T-helper 2 cell treated with Interferon-gamma antibody and Interleukin-4, amounts not matched to agents 5 μg/mL and 100 μg/mL, for 36 hours (primary cell): ENCODE measurements around the gene ZMYND19.
"Not testable (repeated sequence)": the region's sequence is repeated elsewhere in the genome, so short reads cannot be mapped to it uniquely, and the experiment has no call there.

ENCODE experiments used
- DNase-seq: peaks from one replicate; pipeline ENCODE4 v3.0.0; 2021; ENCODE audit warnings: low spot score
- H3K27ac Mint-ChIP-seq: one replicate; pipeline ENCODE4 v1.8.0; 2021; ENCODE audit warnings: mild to moderate bottlenecking, mixed read lengths
- H3K27me3 Mint-ChIP-seq: one replicate; pipeline ENCODE4 v1.8.0; 2021; ENCODE audit warnings: low read depth, mixed read lengths
- H3K36me3 Mint-ChIP-seq: one replicate; pipeline ENCODE4 v1.8.0; 2021; ENCODE audit warnings: low read depth, mixed read lengths
- H3K4me1 Mint-ChIP-seq: one replicate; pipeline ENCODE4 v1.8.0; 2021; ENCODE audit warnings: low read depth, mixed read lengths
- H3K4me3 Mint-ChIP-seq: one replicate; pipeline ENCODE4 v1.8.0; 2022; ENCODE audit warnings: mild to moderate bottlenecking, moderate library complexity, mixed read lengths
- H3K9me3 Mint-ChIP-seq: one replicate; pipeline ENCODE4 v1.8.0; 2021; ENCODE audit warnings: mixed read lengths

ZMYND19 gene

GRCh38 chr9:137574192-137574591 lies 16.1 kb downstream of the ZMYND19 start:
- Mint-ChIP-seq H3K27me3 (no peaks in the 10 kb centered on the region), H3K4me3 (no peak overlapping the region), H3K27ac (no peak overlapping the region), H3K9me3 (no peaks in the 10 kb centered on the region), H3K36me3 (peaks cover 25% of the 10 kb centered on the region), H3K4me1 (peaks cover 21% of the 10 kb centered on the region)
- DNase-seq = no peak

DNA sequence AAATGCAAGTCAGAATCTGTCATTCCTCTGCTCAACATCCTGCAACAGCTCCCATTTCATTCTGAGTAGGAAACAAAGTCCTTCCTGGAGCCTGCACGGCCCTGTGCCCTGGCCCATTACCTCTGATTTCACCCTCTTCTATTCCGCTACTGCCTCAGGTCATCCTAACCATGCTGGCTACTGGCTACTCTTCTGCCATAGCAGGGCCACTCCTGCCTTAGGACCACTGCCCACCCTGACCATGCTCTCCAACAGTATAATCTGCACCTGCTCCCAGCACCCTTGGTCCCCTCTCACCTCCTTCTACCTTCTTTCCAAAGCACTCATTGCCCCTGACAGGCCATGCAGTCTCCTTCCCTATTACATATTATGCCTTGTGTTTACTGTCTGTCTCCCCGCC lies 19.7 kb downstream of the ZMYND19 start:
- peaks cover 16% of the 10 kb centered on the region for H3K36me3 Mint-ChIP-seq
- peaks cover 3% of the 10 kb centered on the region for H3K4me1 Mint-ChIP-seq
- no peak overlapping the region for H3K27ac Mint-ChIP-seq
- H3K9me3 Mint-ChIP-seq = no peaks in the 10 kb centered on the region
- DNase-seq = no peak
- H3K4me3 Mint-ChIP-seq = no peak overlapping the region
- no peaks in the 10 kb centered on the region for H3K27me3 Mint-ChIP-seq

DNA sequence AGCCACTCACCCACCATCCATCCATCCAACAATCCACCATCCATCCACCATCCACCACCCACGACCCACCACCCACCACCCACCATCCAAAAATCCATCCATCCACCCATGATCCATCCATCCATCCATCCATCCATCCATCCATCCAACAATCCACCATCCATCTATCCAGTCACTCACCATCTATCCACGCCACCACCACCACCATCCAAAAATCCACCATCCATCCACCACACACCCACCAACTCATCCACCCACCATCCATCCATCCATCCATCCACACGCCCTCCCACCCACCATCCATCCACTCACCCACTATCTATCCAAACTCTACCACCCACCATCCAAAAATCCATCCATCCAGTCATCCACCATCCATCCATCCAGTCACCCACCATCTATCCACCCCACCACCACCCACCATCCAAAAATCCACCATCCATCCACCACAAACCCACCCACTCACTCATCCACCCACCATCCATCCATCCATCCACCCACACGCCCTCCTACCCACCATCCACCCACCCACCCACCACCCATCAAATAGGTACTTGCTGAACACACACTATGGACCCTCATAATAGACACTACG lies 20.6 kb downstream of the ZMYND19 start:
- Mint-ChIP-seq H3K4me3 (no peak overlapping the region), H3K4me1 (no peaks in the 10 kb centered on the region), H3K27ac (no peak overlapping the region), H3K9me3 (no peaks in the 10 kb centered on the region), H3K36me3 (peaks cover 11% of the 10 kb centered on the region), H3K27me3 (no peaks in the 10 kb centered on the region)
- DNase-seq = no peak

GRCh38 chr9:137568445-137568844 lies 21.9 kb downstream of the ZMYND19 start:
- H3K27ac Mint-ChIP-seq, H3K9me3 Mint-ChIP-seq, DNase-seq, H3K27me3 Mint-ChIP-seq, H3K4me1 Mint-ChIP-seq, H3K4me3 Mint-ChIP-seq: not testable (repeated sequence)
- H3K36me3 Mint-ChIP-seq = peaks cover 19% of the 10 kb centered on the region

- DNase-seq = no peak
- H3K4me3 Mint-ChIP-seq = no peak overlapping the region
- peaks cover 2% of the 10 kb centered on the region for H3K4me1 Mint-ChIP-seq
- peaks cover 16% of the 10 kb centered on the region for H3K36me3 Mint-ChIP-seq
- H3K27me3 Mint-ChIP-seq = no peaks in the 10 kb centered on the region
- H3K27ac Mint-ChIP-seq = no peak overlapping the region
- H3K9me3 Mint-ChIP-seq = no peaks in the 10 kb centered on the region
These were observed 25.4 kb downstream of the ZMYND19 start for GRCh38 chr9:137564817-137565411.

GRCh38 chr9:137564134-137564533 lies 26.2 kb downstream of the ZMYND19 start:
- peaks cover 2% of the 10 kb centered on the region for H3K4me1 Mint-ChIP-seq
- H3K27me3 Mint-ChIP-seq = no peaks in the 10 kb centered on the region
- H3K4me3 Mint-ChIP-seq = no peak overlapping the region
- no peak overlapping the region for H3K27ac Mint-ChIP-seq
- peaks cover 21% of the 10 kb centered on the region for H3K36me3 Mint-ChIP-seq
- no peaks in the 10 kb centered on the region for H3K9me3 Mint-ChIP-seq
- DNase-seq = no peak

- H3K27ac Mint-ChIP-seq = no peak overlapping the region
- H3K27me3 Mint-ChIP-seq = no peaks in the 10 kb centered on the region
- no peak for DNase-seq
- peaks cover 3% of the 10 kb centered on the region for H3K4me1 Mint-ChIP-seq
- no peaks in the 10 kb centered on the region for H3K9me3 Mint-ChIP-seq
- H3K36me3 Mint-ChIP-seq = peaks cover 32% of the 10 kb centered on the region
- H3K4me3 Mint-ChIP-seq = no peak overlapping the region
These were observed 32.2 kb downstream of the ZMYND19 start for GRCh38 chr9:137558127-137558526.

- Mint-ChIP-seq H3K4me1 (peaks cover 7% of the 10 kb centered on the region), H3K4me3 (no peak overlapping the region), H3K36me3 (peaks cover 31% of the 10 kb centered on the region), H3K27ac (no peak overlapping the region), H3K27me3 (no peaks in the 10 kb centered on the region), H3K9me3 (no peaks in the 10 kb centered on the region)
- no peak for DNase-seq
These were observed 34.1 kb downstream of the ZMYND19 start for GRCh38 chr9:137556069-137556838.

GRCh38 chr9:137555179-137555578 lies 35.1 kb downstream of the ZMYND19 start:
- Mint-ChIP-seq H3K4me3 (no peak overlapping the region), H3K27me3 (no peaks in the 10 kb centered on the region), H3K9me3 (no peaks in the 10 kb centered on the region), H3K36me3 (peaks cover 31% of the 10 kb centered on the region), H3K4me1 (peaks cover 9% of the 10 kb centered on the region), H3K27ac (no peak overlapping the region)
- DNase-seq = no peak

DNA sequence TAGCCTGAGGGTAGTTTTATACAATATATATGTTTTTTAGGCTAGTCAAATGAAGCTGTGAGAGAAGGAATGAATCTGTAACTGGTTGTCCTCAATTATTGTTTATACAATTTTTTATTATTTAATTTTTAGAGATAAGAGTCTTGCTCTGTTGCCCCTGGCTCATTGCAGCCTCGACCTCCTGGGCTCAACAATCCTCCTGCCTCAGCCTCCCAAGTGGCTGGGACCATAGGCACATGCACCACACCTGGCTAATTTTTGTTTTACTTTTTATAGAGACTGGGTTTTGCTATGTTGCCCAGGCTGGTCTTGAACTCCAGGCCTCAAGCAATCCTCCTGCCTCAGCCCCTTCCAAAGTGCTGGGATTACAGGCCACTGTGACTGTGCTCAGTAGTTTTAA lies 36.0 kb downstream of the ZMYND19 start:
- DNase-seq = no peak
- H3K9me3 Mint-ChIP-seq = no peaks in the 10 kb centered on the region
- H3K4me3 Mint-ChIP-seq = no peak overlapping the region
- no peak overlapping the region for H3K27ac Mint-ChIP-seq
- H3K4me1 Mint-ChIP-seq = peaks cover 16% of the 10 kb centered on the region
- H3K36me3 Mint-ChIP-seq = peaks cover 25% of the 10 kb centered on the region
- no peaks in the 10 kb centered on the region for H3K27me3 Mint-ChIP-seq

- not testable (repeated sequence) for H3K27me3 Mint-ChIP-seq, H3K27ac Mint-ChIP-seq
These were observed 36.7 kb downstream of the ZMYND19 start for GRCh38 chr9:137553654-137554053.

DNA sequence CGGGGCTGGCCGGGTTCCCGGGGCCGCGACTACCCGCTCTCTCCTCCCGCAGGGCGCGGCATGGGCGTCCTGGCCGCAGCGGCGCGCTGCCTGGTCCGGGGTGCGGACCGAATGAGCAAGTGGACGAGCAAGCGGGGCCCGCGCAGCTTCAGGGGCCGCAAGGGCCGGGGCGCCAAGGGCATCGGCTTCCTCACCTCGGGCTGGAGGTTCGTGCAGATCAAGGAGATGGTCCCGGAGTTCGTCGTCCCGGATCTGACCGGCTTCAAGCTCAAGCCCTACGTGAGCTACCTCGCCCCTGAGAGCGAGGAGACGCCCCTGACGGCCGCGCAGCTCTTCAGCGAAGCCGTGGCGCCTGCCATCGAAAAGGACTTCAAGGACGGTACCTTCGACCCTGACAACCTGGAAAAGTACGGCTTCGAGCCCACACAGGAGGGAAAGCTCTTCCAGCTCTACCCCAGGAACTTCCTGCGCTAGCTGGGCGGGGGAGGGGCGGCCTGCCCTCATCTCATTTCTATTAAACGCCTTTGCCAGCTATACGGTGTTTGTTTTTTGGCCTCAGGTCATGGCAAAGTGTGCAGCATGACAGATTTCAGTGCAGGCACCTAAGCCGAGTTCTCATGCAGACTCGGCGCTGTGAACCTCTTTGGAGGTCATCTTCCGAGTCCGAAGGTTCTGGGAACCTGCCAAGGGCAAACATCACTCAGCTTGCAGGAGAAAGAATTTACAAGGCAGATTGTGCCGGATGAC lies 38.1 kb downstream of the ZMYND19 start:
- H3K27me3 Mint-ChIP-seq = no peaks in the 10 kb centered on the region
- peaks cover 16% of the 10 kb centered on the region for H3K4me1 Mint-ChIP-seq
- H3K36me3 Mint-ChIP-seq = peaks cover 21% of the 10 kb centered on the region
- peak overlapping the region; percentile 90 for H3K4me3 Mint-ChIP-seq
- no peaks in the 10 kb centered on the region for H3K9me3 Mint-ChIP-seq
- peak overlapping the region; percentile 87 for H3K27ac Mint-ChIP-seq
- no peak for DNase-seq

More at GRCh38 chr9:137553654-137554053, 36.7 kb downstream of the ZMYND19 start:
- Mint-ChIP-seq H3K4me1 (peaks cover 16% of the 10 kb centered on the region), H3K36me3 (peaks cover 25% of the 10 kb centered on the region)
- not testable (repeated sequence) for DNase-seq, H3K9me3 Mint-ChIP-seq, H3K4me3 Mint-ChIP-seq

DNA sequence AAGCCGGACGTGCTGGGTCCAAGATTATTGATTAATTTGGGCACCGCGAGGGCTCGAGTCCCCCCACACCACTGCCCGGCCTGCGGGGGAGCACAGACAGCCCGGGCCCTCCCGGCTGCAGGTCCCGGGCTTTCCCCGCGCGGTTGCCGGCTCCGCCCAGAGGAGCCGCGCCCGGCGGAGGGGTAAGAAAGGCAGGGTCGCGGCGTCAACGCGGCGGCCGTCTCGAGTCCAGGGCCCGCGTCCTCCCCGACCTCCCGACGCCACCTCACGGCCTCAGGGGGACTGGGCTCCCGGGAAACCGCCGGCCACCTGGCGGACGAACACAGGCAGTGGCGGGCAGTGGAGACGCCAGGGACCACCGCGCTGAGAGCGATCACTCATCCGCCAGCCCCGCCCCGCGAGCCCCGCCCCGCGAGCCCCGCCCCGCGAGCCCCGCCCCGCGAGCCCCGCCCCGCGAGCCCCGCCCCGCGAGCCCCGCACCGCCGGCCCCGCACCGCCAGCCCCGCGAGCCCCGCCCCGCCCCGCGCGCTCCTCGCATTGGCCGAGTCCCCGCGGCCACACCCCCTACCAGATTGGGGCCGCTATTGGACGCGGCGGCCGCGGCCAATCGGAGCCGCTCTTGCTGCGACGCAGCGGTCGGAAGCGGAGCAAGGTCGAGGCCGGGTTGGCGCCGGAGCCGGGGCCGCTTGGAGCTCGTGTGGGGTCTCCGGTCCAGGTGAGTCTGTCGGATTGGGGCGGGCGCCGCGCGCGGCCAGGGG lies 38.9 kb downstream of the ZMYND19 start, which contains the start of gene MRPL41:
Gene MRPL41 (plus strand): TSS at position 616 of the 758 bp plus-strand sequence. CDS start 203 bp downstream, outside the sequence.
- peaks cover 16% of the 10 kb centered on the region for H3K4me1 Mint-ChIP-seq

More for the DNA sequence above, 38.9 kb downstream of the ZMYND19 start, which contains the start of gene MRPL41:
- Mint-ChIP-seq H3K36me3 (peaks cover 19% of the 10 kb centered on the region), H3K9me3 (no peaks in the 10 kb centered on the region), H3K27me3 (no peaks in the 10 kb centered on the region), H3K27ac (peak within 1 kb of the TSS; percentile 87), H3K4me3 (peak within 1 kb of the TSS; percentile 90)
- peak; percentile 92 for DNase-seq
